GM18951 (cell line): ENCODE measurements around the gene GNAS.
A peak's percentile ranks its signal among the peaks of the same experiment; 100 is the strongest.

Experiments
- POLR2A ChIP-seq: IDR thresholded peaks from 4 replicates; pipeline ENCODE4 v1.6.1; 2011; ENCODE audit warnings: mild to moderate bottlenecking; ENCODE audit not compliant: insufficient read length, insufficient read depth; ENCODE audit errors: extremely low read depth
- in situ Hi-C: fragments of 300-500 bp; cut with MboI; formaldehyde crosslinking; loops from one replicate; pipeline ENCODE4 v1.12.0; 2022; ENCODE audit warnings: low sequenced_read_pairs, mixed read lengths, inconsistent platforms; ENCODE audit not compliant: unreplicated experiment

Gene GNAS

DNA sequence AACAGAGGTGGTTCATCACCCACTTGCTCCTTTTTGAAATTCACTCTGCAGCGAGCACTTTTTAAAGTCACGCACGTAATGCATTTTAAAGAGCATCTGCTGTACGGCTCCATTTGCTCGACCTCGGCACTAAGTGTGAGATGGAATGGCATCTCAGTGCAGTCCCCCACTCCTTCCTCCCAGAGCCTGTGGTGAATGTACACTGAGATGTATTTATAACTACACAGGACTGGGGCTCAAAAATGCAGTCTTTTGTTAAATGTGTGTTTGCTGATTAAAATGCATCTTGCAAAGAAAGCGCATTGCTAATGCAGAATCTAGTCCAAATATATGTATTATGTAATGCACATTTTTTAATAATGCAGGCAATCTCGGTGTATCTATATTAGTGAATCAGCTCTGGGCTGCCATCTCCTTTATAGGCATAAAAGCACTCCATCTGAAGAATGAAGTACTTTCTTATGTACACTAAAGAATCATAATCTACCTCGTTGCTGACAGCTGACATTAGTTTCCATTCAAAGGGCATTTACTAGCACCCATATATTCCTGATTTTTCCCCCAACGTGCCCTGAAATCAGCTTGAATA lies 15.8 kb upstream of the GNAS start:
- in situ Hi-C loops, result no loop called here
- TF ChIP-seq POLR2A, result no peak

DNA sequence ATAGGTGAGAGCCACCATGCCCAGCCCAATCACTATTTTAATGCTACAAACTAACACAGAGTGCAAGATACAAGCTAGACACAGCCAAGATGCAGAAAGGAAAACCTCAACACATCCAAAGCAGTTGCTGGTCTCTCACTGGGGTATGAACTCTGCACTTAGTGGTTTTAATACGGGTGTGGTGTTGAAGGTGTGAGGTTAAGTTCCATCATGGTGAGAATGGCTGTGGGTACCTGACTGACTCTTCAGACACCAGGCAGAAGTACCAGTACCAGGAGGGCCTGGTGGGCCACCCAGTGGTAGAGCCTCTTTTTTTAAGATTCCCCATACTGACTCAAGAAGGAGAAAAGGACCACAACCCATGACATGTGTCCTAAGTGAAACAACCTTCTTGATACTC lies 14.8 kb upstream of the GNAS start:
- no peak for TF ChIP-seq POLR2A
- in situ Hi-C loops, result no loop called here

GRCh38 chr20:58838174-58838573 lies 14.3 kb upstream of the GNAS start:
- in situ Hi-C loops, result no loop called here
- no peak for TF ChIP-seq POLR2A

DNA sequence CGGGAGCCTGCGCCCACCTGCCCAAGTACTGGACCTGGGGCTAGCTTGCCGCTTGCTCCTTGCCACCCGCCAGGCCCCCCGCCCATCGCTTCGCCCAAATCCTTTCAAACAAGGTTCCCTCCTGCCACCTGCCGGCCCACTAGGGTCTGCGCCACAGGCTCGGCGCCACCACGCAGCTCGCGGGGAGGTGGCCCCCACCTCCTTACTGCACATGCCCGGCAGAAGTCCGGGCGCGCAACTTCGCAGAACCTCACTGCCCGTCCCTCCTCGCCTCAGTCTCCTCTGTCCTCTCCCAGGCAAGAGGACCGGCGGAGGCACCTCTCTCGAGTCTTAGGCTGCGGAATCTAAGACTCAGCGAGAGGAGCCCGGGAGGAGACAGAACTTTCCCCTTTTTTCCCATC lies 13.0 kb upstream of the GNAS start:
- in situ Hi-C loops, result no loop called here
- TF ChIP-seq POLR2A, result no peak

GRCh38 chr20:58839991-58840747 lies 12.3 kb upstream of the GNAS start:
- no peak for TF ChIP-seq POLR2A
- in situ Hi-C loops, result no loop called here

GRCh38 chr20:58840816-58841538 lies 11.5 kb upstream of the GNAS start:
- in situ Hi-C loops, result no loop called here

DNA sequence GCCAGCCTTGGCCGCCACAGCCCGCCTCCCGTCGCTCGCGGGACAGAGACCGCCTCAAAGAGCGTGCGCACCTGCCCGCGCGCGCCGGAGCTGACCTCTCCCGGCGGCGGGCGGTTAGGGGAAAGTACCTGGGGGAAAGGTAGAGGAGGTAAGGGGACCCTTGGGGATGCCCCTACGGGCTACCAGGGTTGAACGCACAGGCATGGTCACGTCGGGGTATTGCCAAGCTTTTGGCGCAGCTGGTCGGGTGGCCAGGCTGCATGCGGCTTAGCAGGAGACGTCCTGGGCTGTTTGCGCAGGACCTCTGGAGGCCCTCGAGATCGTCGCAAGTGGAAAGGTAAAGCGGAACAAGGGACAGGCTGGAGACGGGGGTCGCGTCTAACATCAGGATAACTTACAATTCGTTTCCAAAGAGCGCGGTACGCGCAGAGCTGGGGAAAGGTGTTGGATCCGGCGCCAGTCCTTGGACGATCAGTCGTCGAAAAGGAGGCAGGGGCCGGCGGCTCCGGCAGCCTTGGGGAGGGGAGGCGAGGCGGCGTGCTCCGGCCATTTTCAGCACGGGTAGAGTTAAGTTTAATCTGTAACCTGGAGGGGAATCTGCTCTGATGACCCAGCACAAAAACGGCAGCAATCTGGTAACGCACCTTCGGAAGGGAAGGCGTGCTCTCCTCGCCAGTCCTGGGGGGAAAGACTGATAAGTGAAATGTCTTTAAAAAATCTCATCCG lies 10.8 kb upstream of the GNAS start:
- no peak for TF ChIP-seq POLR2A
- in situ Hi-C loops, result no loop called here

More at GRCh38 chr20:58840816-58841538, 11.5 kb upstream of the GNAS start:
- no peak for TF ChIP-seq POLR2A

- no peak for TF ChIP-seq POLR2A
- in situ Hi-C loops, result no loop called here
These were observed 10.2 kb upstream of the GNAS start for GRCh38 chr20:58842276-58842675.

DNA sequence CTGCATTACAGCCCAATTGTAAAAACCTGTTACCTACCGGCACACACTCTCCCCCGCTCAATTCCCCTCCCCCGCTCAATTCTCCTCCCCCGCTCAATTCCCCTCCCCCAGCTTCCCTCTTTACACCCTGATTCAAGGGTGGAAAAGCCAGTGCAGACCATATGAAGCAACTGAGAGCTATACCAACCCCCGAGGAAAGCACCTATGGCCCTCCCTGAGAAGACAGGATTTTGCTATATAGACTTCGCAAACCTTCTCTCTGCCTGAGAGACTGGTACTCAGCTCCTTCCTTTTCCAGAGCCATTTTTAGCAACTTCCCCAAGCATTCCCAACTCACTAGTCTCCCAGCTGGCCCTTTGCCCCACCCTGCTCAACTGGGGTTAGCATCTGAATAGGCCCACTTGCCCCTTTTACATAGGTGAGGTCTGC lies 9.4 kb upstream of the GNAS start:
- in situ Hi-C loops, result no loop called here
- TF ChIP-seq POLR2A, result no peak

- TF ChIP-seq POLR2A, result no peak
- in situ Hi-C loops, result no loop called here
These were observed 6.8 kb upstream of the GNAS start for GRCh38 chr20:58845706-58846105.

GRCh38 chr20:58847463-58847862 lies 5.1 kb upstream of the GNAS start:
- TF ChIP-seq POLR2A, result no peak
- in situ Hi-C loops, result no loop called here

- peak; percentile 68 for TF ChIP-seq POLR2A
- in situ Hi-C loops, result loop anchor here (25.0 kb wide), 1 partner anchor 612 kb away; no protein-coding TSS in a partner anchor
These were observed 1.8 kb upstream of the GNAS start, which contains the start of gene GNAS-AS1 for GRCh38 chr20:58850693-58851174. Gene GNAS-AS1, minus strand, starts transcription at chr20:58850902.
